Erythroblast (primary cell): ENCODE results near the gene CLCN5.

Source experiments
- GATA1 ChIP-seq: IDR thresholded peaks from 2 replicates; pipeline ENCODE4 v1.6.1; 2011; ENCODE audit warnings: low read depth, mild to moderate bottlenecking, control low read depth, low read length, moderate library complexity
- POLR2A ChIP-seq: IDR thresholded peaks from 2 replicates; pipeline ENCODE4 v1.6.1; 2011; ENCODE audit warnings: mild to moderate bottlenecking, low read length

GRCh38 chrX:49970674-49971073 is 48.3 kb downstream of the CLCN5 start:
- no peak for TF ChIP-seq POLR2A
- TF ChIP-seq GATA1 = no peak
